GM19452 (cell line): ENCODE measurements around the gene SELENOO.
"Not testable (repeated sequence)": the region's sequence is repeated elsewhere in the genome, so short reads cannot be mapped to it uniquely, and the experiment has no call there.

ENCODE experiments used
- ATAC-seq: cut with Tn5 transposase; IDR thresholded peaks from one replicate; pipeline ENCODE4 v1.9.1; 2021; ENCODE audit not compliant: unreplicated experiment

SELENOO gene

DNA sequence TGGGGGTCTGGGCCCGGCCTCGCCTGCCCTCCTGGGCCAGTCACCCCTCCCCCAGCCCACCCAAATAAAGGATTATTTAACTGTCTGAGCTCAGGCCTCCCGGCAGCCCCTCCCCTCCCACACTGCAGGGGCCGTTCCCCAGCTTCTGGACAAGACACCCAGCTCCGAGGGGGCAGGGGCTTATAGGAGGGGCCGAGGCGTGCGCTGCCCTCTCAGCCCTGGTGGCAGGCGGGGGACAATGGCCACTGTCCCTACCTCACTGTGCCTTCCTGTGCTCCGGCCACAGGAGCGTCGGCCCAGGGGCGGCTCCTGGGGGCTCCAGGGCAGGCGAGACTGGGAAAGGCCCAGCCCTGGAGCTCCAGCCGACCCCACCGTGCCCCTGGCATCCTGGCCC lies 2.2 kb upstream of the SELENOO start:
- ATAC-seq, result no peak

- ATAC-seq, result no peak
Observed at GRCh38 chr22:50199251-50199721, 1.5 kb upstream of the SELENOO start.

DNA sequence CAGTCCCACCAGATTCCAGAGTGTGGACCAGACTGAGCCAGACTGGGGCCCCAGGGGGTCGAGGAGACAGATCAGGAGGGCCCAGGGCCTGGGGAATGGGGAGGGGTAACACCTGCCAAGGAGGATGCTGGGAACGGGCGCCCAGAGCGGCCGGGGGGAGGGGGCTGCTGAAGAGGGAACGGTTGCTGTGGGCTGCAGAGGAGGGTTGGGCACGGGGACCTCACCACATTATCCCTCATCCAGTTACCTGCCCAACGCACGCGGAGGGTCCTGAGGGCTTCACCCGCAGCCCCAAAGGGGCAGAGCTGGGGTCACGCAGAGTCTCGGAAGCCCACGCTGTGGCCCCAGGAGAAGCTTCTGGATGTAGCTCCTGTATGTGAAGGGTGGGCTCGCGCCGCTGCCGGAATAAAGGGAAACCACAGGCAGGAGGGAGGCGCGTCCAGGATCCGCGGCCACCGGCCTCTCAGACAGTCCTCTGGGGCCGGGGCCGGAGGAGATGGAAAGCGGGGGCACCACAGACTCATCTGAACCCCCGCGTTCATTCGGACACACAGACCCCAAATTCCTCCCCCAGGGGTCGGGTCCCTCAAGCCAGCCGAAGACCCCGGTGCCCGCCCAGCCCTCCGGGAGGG lies 866 bp upstream of the SELENOO start:
- ATAC-seq, result no peak

GRCh38 chr22:50201191-50202129 lies 649 bp downstream of the SELENOO start:
- peak; percentile 34 for ATAC-seq

DNA sequence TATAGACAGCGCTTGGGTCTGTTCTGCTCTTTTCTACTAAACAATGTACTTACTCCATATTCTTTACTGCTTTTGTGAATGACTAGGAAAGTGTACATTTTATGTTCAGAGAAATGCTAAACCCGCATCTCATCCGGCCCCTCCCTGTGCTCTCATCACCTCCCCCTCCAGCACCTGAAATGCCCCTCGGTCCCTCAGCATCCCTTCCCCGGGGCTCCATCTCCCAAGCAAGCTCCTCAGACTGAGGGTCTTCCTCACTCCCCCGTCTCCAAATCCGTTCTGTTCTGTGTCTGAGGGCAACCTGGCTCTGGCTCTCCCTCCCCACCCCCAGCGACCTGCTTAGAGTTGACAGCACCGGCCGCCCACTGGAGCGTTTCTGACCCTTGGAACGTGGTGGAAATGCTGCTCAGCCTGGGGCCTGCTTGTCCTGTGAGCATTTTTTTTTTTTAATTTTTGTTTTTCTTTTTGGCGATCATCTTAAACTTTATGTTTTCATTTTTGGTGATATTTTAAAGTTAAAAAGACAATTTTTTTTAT lies 1.4 kb downstream of the SELENOO start:
- ATAC-seq, result no peak

- ATAC-seq, result no peak
Observed at GRCh38 chr22:50203288-50203687, 2.5 kb downstream of the SELENOO start.

DNA sequence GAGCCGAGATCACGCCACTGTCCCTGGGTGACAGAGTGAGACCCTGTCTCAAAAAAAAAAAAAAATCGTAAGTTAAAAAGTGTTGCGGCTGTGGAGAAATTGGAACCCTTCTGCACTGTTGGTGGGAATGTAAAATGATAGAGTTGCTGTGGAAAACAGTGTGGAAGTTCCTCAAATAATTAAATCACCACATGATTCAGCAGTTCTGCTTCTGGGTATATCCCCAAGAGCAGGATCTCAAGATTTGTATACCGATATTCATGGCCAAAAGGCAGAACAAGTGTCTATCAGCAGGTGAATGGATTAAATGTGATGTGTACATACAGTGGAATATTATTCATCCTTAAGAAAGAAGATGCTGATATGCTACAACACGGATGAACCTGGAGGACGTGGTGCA lies 3.8 kb downstream of the SELENOO start:
- ATAC-seq, result no peak

- not testable (repeated sequence) for ATAC-seq
Observed at GRCh38 chr22:50204998-50205397, 4.2 kb downstream of the SELENOO start.

- no peak for ATAC-seq
Observed at GRCh38 chr22:50205781-50206569, 5.2 kb downstream of the SELENOO start.

GRCh38 chr22:50206599-50206998 lies 5.8 kb downstream of the SELENOO start:
- ATAC-seq, result no peak

DNA sequence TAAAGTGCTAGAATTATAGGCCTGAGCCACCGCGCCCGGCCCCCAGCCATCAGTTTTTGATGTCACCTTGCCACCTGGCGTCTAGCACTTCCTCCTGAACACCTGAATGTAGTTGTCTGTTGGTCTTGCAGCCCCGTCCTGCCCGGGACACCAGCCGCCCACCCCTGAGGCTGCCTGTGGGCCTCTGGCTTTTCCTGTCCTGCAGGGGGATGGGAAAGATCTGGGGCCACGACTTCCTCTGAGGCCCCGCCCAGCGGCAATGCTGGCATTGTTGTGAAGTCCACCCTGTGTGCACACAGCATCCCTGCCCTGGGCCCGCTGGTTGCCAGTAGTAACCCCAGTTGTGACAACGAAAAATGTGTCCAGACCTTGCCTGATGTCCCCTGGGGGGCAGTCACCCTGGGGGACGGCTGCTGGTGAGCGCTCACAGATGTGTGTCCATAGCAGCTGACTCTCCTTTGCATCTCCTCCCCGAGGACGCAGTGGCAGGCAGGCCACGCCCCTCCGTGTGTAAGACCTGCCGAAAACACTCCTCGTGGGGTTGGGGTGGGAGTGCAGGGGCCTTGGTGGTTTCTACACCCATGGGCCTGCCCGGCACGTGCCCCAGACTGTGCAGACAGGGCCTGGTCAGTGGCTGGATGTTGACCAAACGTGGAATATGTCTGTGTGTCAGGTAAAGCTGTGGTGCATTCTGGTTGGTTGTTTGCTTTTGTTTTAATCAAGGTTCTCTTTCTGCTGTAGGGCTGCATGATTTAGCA lies 6.8 kb downstream of the SELENOO start:
- ATAC-seq, result no peak

DNA sequence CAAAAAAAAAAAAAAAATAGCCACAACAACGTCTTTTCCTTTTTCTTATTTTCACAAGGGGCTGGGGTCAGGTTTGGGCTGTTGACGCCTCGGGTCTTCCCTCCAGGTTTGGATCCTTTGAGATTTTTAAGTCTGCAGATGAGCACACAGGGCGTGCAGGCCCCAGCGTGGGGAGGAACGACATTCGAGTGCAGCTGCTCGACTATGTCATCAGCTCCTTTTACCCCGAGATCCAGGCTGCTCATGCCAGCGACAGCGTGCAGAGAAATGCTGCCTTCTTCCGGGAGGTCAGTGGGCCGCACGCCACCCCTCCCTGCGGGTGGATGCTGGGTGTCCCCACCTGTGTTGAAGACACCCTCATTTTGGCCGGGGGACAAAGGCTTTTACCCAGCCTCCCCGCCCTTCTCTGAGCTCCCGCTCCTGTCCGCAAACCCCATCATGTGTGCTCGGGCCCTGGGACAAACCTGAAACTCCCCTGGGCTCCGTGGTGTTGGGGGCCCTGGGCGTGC lies 7.7 kb downstream of the SELENOO start:
- no peak for ATAC-seq

GRCh38 chr22:50208939-50209892 lies 8.4 kb downstream of the SELENOO start:
- ATAC-seq, result no peak

DNA sequence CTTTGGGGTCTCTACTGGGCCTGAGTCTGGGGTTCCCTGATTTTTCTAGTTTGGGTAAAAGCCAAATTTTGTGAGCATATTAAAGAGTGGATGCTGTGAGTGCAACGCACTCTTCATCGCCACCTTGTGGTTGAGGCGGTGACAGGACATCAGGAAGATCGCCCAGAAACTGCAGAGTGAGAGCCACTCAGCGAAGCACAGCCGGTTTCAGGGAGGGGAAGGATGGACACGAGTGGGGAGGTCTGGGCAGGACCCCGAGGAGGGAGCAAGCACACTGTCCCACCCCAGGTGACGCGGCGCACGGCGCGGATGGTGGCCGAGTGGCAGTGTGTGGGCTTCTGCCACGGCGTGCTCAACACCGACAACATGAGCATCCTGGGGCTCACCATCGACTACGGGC lies 9.1 kb downstream of the SELENOO start:
- no peak for ATAC-seq

DNA sequence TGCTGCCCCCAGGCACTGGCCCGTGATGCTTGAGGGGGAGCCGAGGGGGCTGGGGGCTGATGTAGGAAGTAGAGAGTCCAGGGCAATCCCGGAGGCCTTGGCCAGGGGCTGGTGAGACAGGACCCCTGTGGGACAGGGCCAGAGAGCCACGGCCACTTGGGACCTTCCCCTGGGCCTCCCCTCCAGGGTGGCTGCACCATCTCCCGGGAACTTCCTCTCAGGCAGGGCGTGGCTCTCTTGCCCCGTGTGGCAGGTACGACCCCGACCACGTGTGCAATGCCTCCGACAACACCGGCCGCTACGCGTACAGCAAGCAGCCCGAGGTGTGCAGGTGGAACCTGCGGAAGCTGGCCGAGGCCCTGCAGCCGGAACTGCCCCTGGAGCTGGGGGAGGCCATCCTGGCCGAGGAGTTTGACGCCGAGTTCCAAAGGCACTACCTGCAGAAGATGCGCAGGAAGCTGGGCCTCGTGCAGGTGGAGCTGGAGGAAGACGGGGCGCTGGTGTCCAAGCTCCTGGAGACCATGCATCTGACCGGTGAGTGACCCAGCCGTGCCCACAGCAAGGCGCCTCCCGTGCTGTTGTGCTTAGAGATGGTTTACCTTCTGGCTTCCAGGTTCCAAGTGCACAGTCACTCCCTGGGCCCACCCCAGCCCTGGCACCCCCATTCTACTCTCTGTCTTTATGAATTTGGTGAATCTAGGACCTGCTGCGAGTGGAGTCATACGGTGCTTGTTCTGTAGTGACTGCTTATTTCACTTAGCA lies 9.7 kb downstream of the SELENOO start:
- no peak for ATAC-seq

- ATAC-seq, result no peak
Observed at GRCh38 chr22:50211147-50211546, 10.3 kb downstream of the SELENOO start.

- ATAC-seq, result no peak
Observed at GRCh38 chr22:50213263-50213662, 12.5 kb downstream of the SELENOO start.

DNA sequence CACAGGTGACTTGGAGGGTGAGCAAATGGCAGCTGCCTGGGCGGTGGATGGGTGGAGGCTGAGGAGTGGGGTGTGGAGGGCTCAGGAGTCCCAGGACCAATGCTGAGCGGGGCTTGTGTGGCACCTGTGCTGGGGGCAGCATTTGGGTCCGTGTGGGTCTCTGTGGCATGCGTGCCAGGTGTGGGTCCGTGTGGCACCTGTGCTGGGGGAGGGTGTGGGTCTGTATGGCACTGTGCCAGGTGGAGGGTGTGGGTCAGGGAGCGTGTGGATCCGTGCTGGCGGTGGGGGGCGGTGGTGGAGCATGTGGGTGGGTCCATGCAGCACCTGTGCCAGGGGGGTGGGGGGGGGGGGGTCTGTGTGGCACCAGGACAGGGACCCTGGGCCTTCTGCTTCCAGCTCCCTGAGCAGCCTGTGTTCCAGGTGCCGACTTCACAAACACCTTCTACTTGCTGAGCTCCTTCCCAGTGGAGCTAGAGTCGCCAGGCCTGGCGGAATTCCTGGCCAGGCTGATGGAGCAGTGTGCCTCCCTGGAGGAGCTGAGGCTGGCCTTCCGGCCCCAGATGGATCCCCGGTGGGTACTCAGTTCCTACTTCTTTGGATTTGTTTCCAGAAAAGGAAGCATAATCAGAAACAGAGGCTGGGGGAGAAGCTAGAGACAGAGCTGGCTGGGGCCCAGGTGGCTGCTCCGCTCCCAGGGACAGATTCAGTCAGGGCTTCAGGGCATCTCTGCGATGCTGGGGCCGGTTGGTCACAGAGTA lies 14.7 kb downstream of the SELENOO start:
- ATAC-seq, result no peak
